GM13977 (cell line): ENCODE data around the gene EDN1.

Source experiments
- DNase-seq: peaks from one replicate; pipeline ENCODE4 v3.0.0; 2012; ENCODE audit warnings: low spot score
- CTCF ChIP-seq: IDR thresholded peaks from 2 replicates; pipeline ENCODE4 v1.5.1; 2012; ENCODE audit warnings: mild to moderate bottlenecking, control low read depth; ENCODE audit not compliant: insufficient read depth; ENCODE audit errors: extremely low read depth, missing control alignments
- in situ Hi-C: fragments of 300-500 bp; cut with MboI; formaldehyde crosslinking; loops from one replicate; pipeline ENCODE4 v1.12.0; 2022; ENCODE audit warnings: low sequenced_read_pairs, low pct_unique_long_range_greater_than_20kb, mixed read lengths, inconsistent platforms; ENCODE audit not compliant: unreplicated experiment

EDN1 gene

GRCh38 chr6:12324099-12324498 lies 33.9 kb downstream of the EDN1 start:
- no peak for DNase-seq
- in situ Hi-C loops: no loop called here
- TF ChIP-seq CTCF: no peak

- in situ Hi-C loops: no loop called here
- no peak for DNase-seq
- TF ChIP-seq CTCF: no peak
Observed at GRCh38 chr6:12324748-12325147, 34.6 kb downstream of the EDN1 start.

- TF ChIP-seq CTCF: no peak
- in situ Hi-C loops: no loop called here
- DNase-seq: no peak
Observed at GRCh38 chr6:12325872-12326271, 35.7 kb downstream of the EDN1 start.

GRCh38 chr6:12327391-12327790 lies 37.2 kb downstream of the EDN1 start:
- no peak for DNase-seq
- in situ Hi-C loops: no loop called here
- TF ChIP-seq CTCF: no peak

- no peak for DNase-seq
- in situ Hi-C loops: no loop called here
- TF ChIP-seq CTCF: no peak
Observed at GRCh38 chr6:12327988-12328387, 37.8 kb downstream of the EDN1 start.

- in situ Hi-C loops: no loop called here
- no peak for TF ChIP-seq CTCF
- no peak for DNase-seq
Observed at GRCh38 chr6:12328701-12329100, 38.5 kb downstream of the EDN1 start.

- no peak for DNase-seq
- no peak for TF ChIP-seq CTCF
- in situ Hi-C loops: no loop called here
Observed at GRCh38 chr6:12331474-12331873, 41.3 kb downstream of the EDN1 start.
